Transverse colon (tissue), 4 donors: Measurements from ENCODE around the gene SWAP70.

Experiments
- POLR2A ChIP-seq: fragments of 450-650 bp; IDR thresholded peaks from one replicate; pipeline ENCODE4 v1.6.1; 2016; ENCODE audit warnings: antibody characterized with exemption, mild to moderate bottlenecking, moderate library complexity
- POLR2AphosphoS5 ChIP-seq, 3 donors: sonication (generic); formaldehyde crosslinking; IDR thresholded peaks; one replicate each; pipeline ENCODE4 v1.6.1; 2016; ENCODE audit warnings: antibody characterized with exemption in 3 of 3
- TF ChIP-seq, protein P1 (sequence below), 5 experiments: fragments of 200-600 bp in 3 of 5; fragments of 450-650 bp in 2 of 5; sonication (generic) in 3 of 5; IDR thresholded peaks; 1 replicate in 2 of 5; 2 replicates in 3 of 5; pipeline ENCODE4 v1.5.1; 2016 to 2017; ENCODE audit warnings: antibody characterized with exemption in 5 of 5, inconsistent platforms in 3 of 5, mild to moderate bottlenecking in 2 of 5, moderate library complexity in 1 of 5

DNA sequence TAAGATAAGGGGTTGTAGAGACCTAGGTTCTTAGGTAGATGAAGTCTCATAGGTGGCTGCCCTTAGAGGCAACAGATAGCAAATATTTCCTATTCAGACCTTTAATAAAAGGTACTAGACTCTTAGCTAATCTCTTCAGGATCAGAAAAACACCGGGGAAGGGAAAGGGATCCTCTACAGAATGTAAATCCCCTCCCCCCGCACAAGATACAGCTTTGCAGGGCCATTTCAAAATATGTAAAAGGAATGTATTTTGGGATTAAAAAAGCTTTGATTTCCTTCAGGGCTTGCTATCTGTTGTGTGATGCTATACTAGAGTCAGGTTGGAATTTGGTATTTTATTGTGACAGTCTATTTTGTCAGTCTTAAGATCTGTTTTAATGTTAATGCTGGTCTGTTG lies 113.2 kb downstream of the SWAP70 start:
- TF ChIP-seq, protein P1, sequence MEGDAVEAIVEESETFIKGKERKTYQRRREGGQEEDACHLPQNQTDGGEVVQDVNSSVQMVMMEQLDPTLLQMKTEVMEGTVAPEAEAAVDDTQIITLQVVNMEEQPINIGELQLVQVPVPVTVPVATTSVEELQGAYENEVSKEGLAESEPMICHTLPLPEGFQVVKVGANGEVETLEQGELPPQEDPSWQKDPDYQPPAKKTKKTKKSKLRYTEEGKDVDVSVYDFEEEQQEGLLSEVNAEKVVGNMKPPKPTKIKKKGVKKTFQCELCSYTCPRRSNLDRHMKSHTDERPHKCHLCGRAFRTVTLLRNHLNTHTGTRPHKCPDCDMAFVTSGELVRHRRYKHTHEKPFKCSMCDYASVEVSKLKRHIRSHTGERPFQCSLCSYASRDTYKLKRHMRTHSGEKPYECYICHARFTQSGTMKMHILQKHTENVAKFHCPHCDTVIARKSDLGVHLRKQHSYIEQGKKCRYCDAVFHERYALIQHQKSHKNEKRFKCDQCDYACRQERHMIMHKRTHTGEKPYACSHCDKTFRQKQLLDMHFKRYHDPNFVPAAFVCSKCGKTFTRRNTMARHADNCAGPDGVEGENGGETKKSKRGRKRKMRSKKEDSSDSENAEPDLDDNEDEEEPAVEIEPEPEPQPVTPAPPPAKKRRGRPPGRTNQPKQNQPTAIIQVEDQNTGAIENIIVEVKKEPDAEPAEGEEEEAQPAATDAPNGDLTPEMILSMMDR (IDR thresholded peaks at IDR 0.05), result no peak
- TF ChIP-seq POLR2A, result no peak
- TF ChIP-seq POLR2AphosphoS5 (IDR thresholded peaks at IDR 0.05), result no peak
